PFSK-1 (cell line): ENCODE measurements around the gene STK24.

Experiments
- FOXP2 ChIP-seq: optimal IDR thresholded peaks from 2 replicates; pipeline ENCODE3; 2011; ENCODE audit warnings: borderline replicate concordance, control low read depth, inconsistent platforms; ENCODE audit not compliant: insufficient read depth; ENCODE audit errors: extremely low read length, extremely low read depth
- POLR2AphosphoS5 ChIP-seq: IDR thresholded peaks from 2 replicates; pipeline ENCODE4 v1.6.1; 2012; ENCODE audit warnings: low read depth, mild to moderate bottlenecking, control low read depth, low read length, moderate library complexity
- SIN3A ChIP-seq: IDR thresholded peaks from 2 replicates; pipeline ENCODE4 v1.6.1; 2012; ENCODE audit warnings: mild to moderate bottlenecking, low read length, moderate library complexity, borderline replicate concordance; ENCODE audit not compliant: insufficient read depth
- TAF1 ChIP-seq: IDR thresholded peaks from 2 replicates; pipeline ENCODE4 v1.6.1; 2012; ENCODE audit warnings: low read length, control low read depth, borderline replicate concordance; ENCODE audit not compliant: insufficient read depth
- TF ChIP-seq, protein P1 (sequence below), 2 experiments: IDR thresholded peaks; 2 replicates each; pipeline versions ENCODE4 v1.6.1 to v1.8.0; 2011 to 2012; ENCODE audit warnings: low read depth in 2 of 2, low read length in 2 of 2, control low read depth in 1 of 2, inconsistent platforms in 1 of 2, mild to moderate bottlenecking in 1 of 2, moderate library complexity in 1 of 2; ENCODE audit not compliant: insufficient read depth in 1 of 2

GRCh38 chr13:98405107-98405571, 171.8 kb downstream of the STK24 start:
- TF ChIP-seq, protein P1, sequence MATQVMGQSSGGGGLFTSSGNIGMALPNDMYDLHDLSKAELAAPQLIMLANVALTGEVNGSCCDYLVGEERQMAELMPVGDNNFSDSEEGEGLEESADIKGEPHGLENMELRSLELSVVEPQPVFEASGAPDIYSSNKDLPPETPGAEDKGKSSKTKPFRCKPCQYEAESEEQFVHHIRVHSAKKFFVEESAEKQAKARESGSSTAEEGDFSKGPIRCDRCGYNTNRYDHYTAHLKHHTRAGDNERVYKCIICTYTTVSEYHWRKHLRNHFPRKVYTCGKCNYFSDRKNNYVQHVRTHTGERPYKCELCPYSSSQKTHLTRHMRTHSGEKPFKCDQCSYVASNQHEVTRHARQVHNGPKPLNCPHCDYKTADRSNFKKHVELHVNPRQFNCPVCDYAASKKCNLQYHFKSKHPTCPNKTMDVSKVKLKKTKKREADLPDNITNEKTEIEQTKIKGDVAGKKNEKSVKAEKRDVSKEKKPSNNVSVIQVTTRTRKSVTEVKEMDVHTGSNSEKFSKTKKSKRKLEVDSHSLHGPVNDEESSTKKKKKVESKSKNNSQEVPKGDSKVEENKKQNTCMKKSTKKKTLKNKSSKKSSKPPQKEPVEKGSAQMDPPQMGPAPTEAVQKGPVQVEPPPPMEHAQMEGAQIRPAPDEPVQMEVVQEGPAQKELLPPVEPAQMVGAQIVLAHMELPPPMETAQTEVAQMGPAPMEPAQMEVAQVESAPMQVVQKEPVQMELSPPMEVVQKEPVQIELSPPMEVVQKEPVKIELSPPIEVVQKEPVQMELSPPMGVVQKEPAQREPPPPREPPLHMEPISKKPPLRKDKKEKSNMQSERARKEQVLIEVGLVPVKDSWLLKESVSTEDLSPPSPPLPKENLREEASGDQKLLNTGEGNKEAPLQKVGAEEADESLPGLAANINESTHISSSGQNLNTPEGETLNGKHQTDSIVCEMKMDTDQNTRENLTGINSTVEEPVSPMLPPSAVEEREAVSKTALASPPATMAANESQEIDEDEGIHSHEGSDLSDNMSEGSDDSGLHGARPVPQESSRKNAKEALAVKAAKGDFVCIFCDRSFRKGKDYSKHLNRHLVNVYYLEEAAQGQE (IDR thresholded peaks at IDR 0.05; ENCODE audit: insufficient read depth in 1 of 2, low read depth in 2 of 2, low read length in 2 of 2) = no peak
- TF ChIP-seq FOXP2 (no peak), POLR2AphosphoS5 (no peak), TAF1 (no peak), SIN3A (no peak)
